PC-3 (cell line): ENCODE results near the gene EXD3. TPM values are rescaled to one million over a fixed set of nuclear protein-coding genes. Genes with fewer than 3 reads are reported as not detected.

Experiments used
- ATAC-seq: fragments of 200-7000 bp; cut with Tn5 transposase; 2 replicates; pipeline ENCODE4 v1.9.1; 2020; ENCODE audit warnings: mild to moderate bottlenecking, moderate library complexity
- BruUV-seq: library from RNA; stranded (reverse); fragments of 400-500 nt; replicated peaks from 2 replicates; lab custom pipeline; 2021; lab: Mats Ljungman, UMichigan
- CTCF ChIA-PET: fragments of 300-600 bp; sonication (Branson Sonifier 250); formaldehyde crosslinking; loops from one replicate; lab custom pipeline; 2022; ENCODE audit warnings: antibody characterized with exemption; lab: Charles Lee
- POLR2A ChIA-PET: fragments of 300-600 bp; sonication (Branson Sonifier 250); formaldehyde crosslinking; loops from one replicate; lab custom pipeline; 2022; ENCODE audit warnings: antibody characterized with exemption; ENCODE audit not compliant: unreplicated experiment; lab: Charles Lee
- DNase-seq: peaks from one replicate; pipeline ENCODE4 v3.0.0-alpha.2; 2015
- H2AFZ ChIP-seq: fragments of 300-600 bp; sonication (generic); 2 replicates; pipeline ENCODE4 v1.6.0; 2016; ENCODE audit warnings: antibody characterized with exemption, low read length
- H3F3A ChIP-seq: fragments of 300-600 bp; sonication (generic); one replicate; pipeline ENCODE4 v1.6.0; 2017; ENCODE audit warnings: antibody characterized with exemption, low read length, control low read depth, mild to moderate bottlenecking; ENCODE audit not compliant: unreplicated experiment
- H3K27ac ChIP-seq: fragments of 300-600 bp; sonication (generic); 2 replicates; pipeline ENCODE4 v1.5.1; 2016; ENCODE audit warnings: mild to moderate bottlenecking, low read length
- H3K27me3 ChIP-seq: fragments of 300-600 bp; sonication (generic); 2 replicates; pipeline ENCODE4 v1.6.1; 2016; ENCODE audit warnings: low read length, mixed read lengths
- H3K36me3 ChIP-seq: fragments of 300-600 bp; sonication (generic); 2 replicates; pipeline ENCODE4 v1.6.1; 2016; ENCODE audit warnings: low read depth, mixed run types, low read length, mixed read lengths
- H3K4me1 ChIP-seq: fragments of 300-600 bp; sonication (generic); 2 replicates; pipeline ENCODE4 v1.5.1; 2016; ENCODE audit warnings: low read length; ENCODE audit not compliant: insufficient read depth
- H3K4me2 ChIP-seq: fragments of 300-600 bp; sonication (generic); 2 replicates; pipeline ENCODE4 v1.6.0; 2016; ENCODE audit warnings: low read length
- H3K4me3 ChIP-seq: fragments of 300-600 bp; sonication (generic); 2 replicates; pipeline ENCODE4 v1.5.1; 2016; ENCODE audit warnings: mild to moderate bottlenecking, low read length, mixed read lengths
- H3K79me2 ChIP-seq: fragments of 300-600 bp; sonication (generic); 2 replicates; pipeline ENCODE4 v1.6.1; 2017; ENCODE audit warnings: low read length, mixed read lengths
- H3K9ac ChIP-seq: fragments of 300-600 bp; sonication (generic); 2 replicates; pipeline ENCODE4 v1.6.0; 2016; ENCODE audit warnings: mild to moderate bottlenecking, low read length
- H3K9me2 ChIP-seq: fragments of 300-600 bp; sonication (generic); replicated peaks from 2 replicates; pipeline ENCODE4 v1.6.1; 2016; ENCODE audit warnings: mixed run types, low read length, mixed read lengths
- H3K9me3 ChIP-seq: fragments of 300-600 bp; sonication (generic); 2 replicates; pipeline ENCODE4 v1.6.1; 2016; ENCODE audit warnings: low read length, mixed read lengths
- H4K20me1 ChIP-seq: fragments of 300-600 bp; sonication (generic); 2 replicates; pipeline ENCODE4 v1.6.1; 2016; ENCODE audit warnings: low read length, mixed read lengths
- CTCF ChIP-seq: fragments of 300-600 bp; sonication (generic); conservative IDR thresholded peaks from 2 replicates; pipeline ENCODE4 v1.5.1; 2017; ENCODE audit warnings: antibody characterized with exemption, low read depth, mild to moderate bottlenecking, low read length
- EZH2 ChIP-seq: fragments of 300-600 bp; sonication (generic); IDR thresholded peaks from one replicate; pipeline ENCODE4 v1.6.1; 2017; ENCODE audit warnings: antibody characterized with exemption, mild to moderate bottlenecking, low read length; ENCODE audit not compliant: unreplicated experiment
- EZH2phosphoT487 ChIP-seq: fragments of 300-600 bp; sonication (generic); IDR thresholded peaks from 2 replicates; pipeline ENCODE4 v1.6.1; 2018; ENCODE audit warnings: mild to moderate bottlenecking, antibody characterized with exemption, low read length, borderline replicate concordance
- intact Hi-C: fragments of 100-400 bp; cut with micrococcal nuclease; formaldehyde crosslinking; loops from 2 replicates; pipeline ENCODE4 v1.9.0; 2023
- total RNA-seq: library from RNA; depleted of rRNA; stranded (reverse); fragments of >200 nt; gene quantifications from 2 replicates; pipeline ENCODE4 v1.2.3, GENCODE V29; 2014

EXD3 gene
- total RNA-seq, 1 experiment from 2014 or later: 1.9 TPM

DNA sequence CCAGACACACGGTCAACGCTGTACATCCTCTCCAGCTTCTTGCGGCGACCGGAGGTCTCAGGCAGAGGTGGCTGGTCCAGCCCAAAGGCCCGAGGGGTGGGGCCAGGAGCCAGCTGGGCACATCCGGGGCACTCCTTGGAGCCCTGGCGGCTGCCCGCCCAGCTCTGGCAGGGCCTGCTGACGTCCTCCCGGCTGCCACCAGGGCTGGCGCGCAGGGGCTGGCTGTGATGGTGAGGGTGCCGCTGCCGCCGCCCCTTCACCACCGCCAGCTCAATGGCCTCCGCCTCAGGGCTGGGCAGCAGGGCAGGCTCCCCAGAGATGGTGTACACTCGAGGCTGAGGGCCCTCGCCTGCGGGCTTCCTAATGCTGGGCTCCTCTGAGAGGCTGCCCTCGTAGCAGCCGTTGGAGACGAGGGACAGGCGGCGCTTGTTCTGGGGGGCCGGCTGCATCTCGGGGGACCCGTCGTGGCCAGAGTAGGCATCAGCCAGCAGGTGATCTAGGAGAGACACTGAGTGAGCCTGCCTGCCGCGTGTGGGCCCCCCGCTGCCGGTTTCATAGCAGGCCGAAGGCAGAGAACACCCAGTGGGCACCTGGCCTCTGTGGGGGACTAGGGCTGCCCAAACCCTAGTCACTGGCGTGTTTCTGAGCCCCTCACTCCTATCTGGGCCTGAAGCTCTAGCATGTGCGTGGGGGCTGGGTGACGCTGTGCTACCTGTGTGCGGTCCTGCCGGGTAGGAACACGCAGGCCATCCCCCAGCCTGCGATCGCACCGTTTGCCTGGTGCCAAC lies 34.6 kb upstream of the EXD3 start:
- intact Hi-C loops: loop anchor here (2.0 kb wide), 1 partner anchor 25 kb away; no protein-coding TSS in a partner anchor
- Histone ChIP-seq H2AFZ (no peak overlapping the region), H3K9ac (no peak overlapping the region), H4K20me1 (no peaks in the 10 kb centered on the region), H3K27me3 (no peaks in the 10 kb centered on the region), H3K9me2 (no peaks in the 10 kb centered on the region), H3K4me1 (peaks cover 4% of the 10 kb centered on the region; the same call in 1 of the 2 replicates), H3K4me3 (peak overlapping the region; percentile 82), H3K79me2 (peaks cover 13% of the 10 kb centered on the region; the same call in 1 of the 2 replicates), H3K36me3 (no peaks in the 10 kb centered on the region), H3F3A (no peaks in the 10 kb centered on the region), H3K4me2 (peak overlapping the region; percentile 92), H3K9me3 (no peaks in the 10 kb centered on the region), H3K27ac (no peak overlapping the region)
- CTCF ChIA-PET: no interaction called here
- POLR2A ChIA-PET: no interaction called here
- DNase-seq: no peak
- TSS peak; percentile 39 for BruUV-seq
- no peak for TF ChIP-seq EZH2
- TF ChIP-seq CTCF: no peak
- no peak for TF ChIP-seq EZH2phosphoT487
- ATAC-seq: no peak

DNA sequence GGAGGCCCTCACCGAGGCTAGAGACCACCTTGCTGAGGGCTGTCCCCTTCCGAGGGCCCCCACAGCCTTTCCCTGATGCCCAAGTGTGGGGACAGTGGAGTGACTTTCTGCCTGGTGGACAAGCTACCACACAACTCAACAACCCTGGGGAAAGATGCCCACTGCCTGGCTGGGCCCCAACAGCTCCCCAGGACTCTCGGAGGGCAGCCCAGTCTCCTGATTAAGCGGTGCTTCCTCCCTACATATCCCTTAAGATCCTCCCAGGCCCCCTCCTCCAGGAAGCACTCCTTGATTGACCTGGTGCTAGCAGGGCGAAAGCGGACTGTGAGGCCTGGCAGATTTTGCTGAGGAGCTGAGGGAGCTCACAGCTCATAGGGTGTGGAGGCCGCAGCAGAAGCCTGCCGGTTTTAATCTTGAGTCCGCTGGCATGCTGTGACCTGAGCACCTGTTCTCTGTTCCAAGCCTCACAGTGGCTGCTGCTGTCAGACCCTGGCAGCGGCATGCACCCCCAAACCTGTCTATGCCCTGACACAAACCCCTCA lies 34.0 kb upstream of the EXD3 start:
- ChIA-PET CTCF (no interaction called here), POLR2A (no interaction called here)
- no peaks in the 10 kb centered on the region for H3K9me3 ChIP-seq
- H3K9me2 ChIP-seq: no peaks in the 10 kb centered on the region
- no peaks in the 10 kb centered on the region for H3K27me3 ChIP-seq
- no TSS peak for BruUV-seq
- H3K9ac ChIP-seq: no peak overlapping the region
- H3K4me2 ChIP-seq: no peak overlapping the region
- H3F3A ChIP-seq: no peaks in the 10 kb centered on the region
- H3K4me1 ChIP-seq: peaks cover 4% of the 10 kb centered on the region; the same call in 1 of the 2 replicates
- H4K20me1 ChIP-seq: no peaks in the 10 kb centered on the region
- ATAC-seq (no peak), DNase-seq (no peak)
- no peak for TF ChIP-seq CTCF
- TF ChIP-seq EZH2phosphoT487: no peak
- TF ChIP-seq EZH2: no peak
- no peaks in the 10 kb centered on the region for H3K36me3 ChIP-seq
- H3K27ac ChIP-seq: no peak overlapping the region
- peaks cover 13% of the 10 kb centered on the region; the same call in 1 of the 2 replicates for H3K79me2 ChIP-seq
- no peak overlapping the region for H3K4me3 ChIP-seq
- intact Hi-C loops: no loop called here
- no peak overlapping the region for H2AFZ ChIP-seq
